Trophoblast cell (in vitro differentiated cells and primary cell): ENCODE measurements around the gene AIG1.

Experiments
- DNase-seq, 2 donors: peaks; one replicate each; pipeline ENCODE4 v3.0.0-alpha.2; 2016
- H2AFZ ChIP-seq: 2 replicates; pipeline ENCODE4 v1.6.1; 2013; ENCODE audit warnings: low read length, moderate library complexity, mild to moderate bottlenecking; ENCODE audit not compliant: insufficient read depth, poor library complexity
- H2AK5ac ChIP-seq: 2 replicates; pipeline ENCODE4 v1.6.1; 2013; ENCODE audit warnings: mild to moderate bottlenecking, low read length
- H2BK120ac ChIP-seq: 2 replicates; pipeline ENCODE4 v1.6.1; 2013; ENCODE audit warnings: low read length, mild to moderate bottlenecking, moderate library complexity; ENCODE audit not compliant: insufficient read depth, poor library complexity
- H2BK12ac ChIP-seq: 2 replicates; pipeline ENCODE4 v1.6.1; 2013; ENCODE audit warnings: mild to moderate bottlenecking, low read length, moderate library complexity
- H2BK5ac ChIP-seq: 2 replicates; pipeline ENCODE4 v1.6.1; 2013; ENCODE audit warnings: low read length, low read depth, moderate library complexity, mild to moderate bottlenecking; ENCODE audit not compliant: poor library complexity
- H3K14ac ChIP-seq: 2 replicates; pipeline ENCODE4 v1.6.1; 2013; ENCODE audit warnings: mild to moderate bottlenecking, low read length
- H3K18ac ChIP-seq: 2 replicates; pipeline ENCODE4 v1.6.1; 2013; ENCODE audit warnings: mild to moderate bottlenecking, low read length
- H3K23ac ChIP-seq: 2 replicates; pipeline ENCODE4 v1.6.1; 2013; ENCODE audit warnings: low read length
- H3K27ac ChIP-seq: 2 replicates; pipeline ENCODE4 v1.5.1; 2013; ENCODE audit warnings: low read depth, mild to moderate bottlenecking, inconsistent platforms, low read length, moderate library complexity
- H3K27me3 ChIP-seq: 2 replicates; pipeline ENCODE4 v1.6.1; 2013; ENCODE audit warnings: inconsistent platforms, mild to moderate bottlenecking, low read length, moderate library complexity; ENCODE audit not compliant: insufficient read depth
- H3K36me3 ChIP-seq, 2 experiments: 1 replicate in 1 of 2; 2 replicates in 1 of 2; pipeline ENCODE4 v1.6.1; 2013; ENCODE audit warnings: low read length in 2 of 2, mild to moderate bottlenecking in 2 of 2, moderate library complexity in 1 of 2; ENCODE audit not compliant: insufficient read depth in 2 of 2, control insufficient read depth in 1 of 2
- H3K4ac ChIP-seq: 2 replicates; pipeline ENCODE4 v1.6.1; 2013; ENCODE audit warnings: low read depth, mild to moderate bottlenecking, low read length, moderate library complexity
- H3K4me1 ChIP-seq, 2 experiments: 1 replicate in 1 of 2; 2 replicates in 1 of 2; pipeline ENCODE4 v1.6.1; 2013; ENCODE audit warnings: low read length in 2 of 2, mild to moderate bottlenecking in 2 of 2, moderate library complexity in 1 of 2; ENCODE audit not compliant: insufficient read depth in 2 of 2, control insufficient read depth in 1 of 2
- H3K4me2 ChIP-seq: 2 replicates; pipeline ENCODE4 v1.6.1; 2013; ENCODE audit warnings: inconsistent platforms, mild to moderate bottlenecking, low read length, moderate library complexity
- H3K4me3 ChIP-seq: 2 replicates; pipeline ENCODE4 v1.5.1; 2013; ENCODE audit warnings: mild to moderate bottlenecking, low read depth, low read length, inconsistent platforms
- H3K79me1 ChIP-seq: one replicate; pipeline ENCODE4 v1.6.1; 2013; ENCODE audit warnings: low read length
- H3K79me2 ChIP-seq: 2 replicates; pipeline ENCODE4 v1.6.1; 2013; ENCODE audit warnings: low read length, mild to moderate bottlenecking; ENCODE audit not compliant: control insufficient read depth, insufficient read depth, poor library complexity
- H3K9ac ChIP-seq: 2 replicates; pipeline ENCODE4 v1.6.1; 2013; ENCODE audit warnings: mild to moderate bottlenecking, low read length
- H3K9me3 ChIP-seq: 2 replicates; pipeline ENCODE4 v1.6.1; 2013; ENCODE audit warnings: low read depth, mild to moderate bottlenecking, control low read depth, inconsistent platforms, low read length; ENCODE audit not compliant: insufficient read depth
- H4K12ac ChIP-seq: 2 replicates; pipeline ENCODE4 v1.6.1; 2013; ENCODE audit warnings: low read depth, mild to moderate bottlenecking, low read length, moderate library complexity
- H4K8ac ChIP-seq: 2 replicates; pipeline ENCODE4 v1.6.1; 2013; ENCODE audit warnings: low read depth, mild to moderate bottlenecking, low read length, moderate library complexity
- H4K91ac ChIP-seq: one replicate; pipeline ENCODE4 v1.6.1; 2013; ENCODE audit warnings: low read depth, mild to moderate bottlenecking, low read length, moderate library complexity
- WGBS: extraction: QIAGEN DNeasy Blood & Tissue Kit; methylation state at CpG from one replicate; pipeline ENCODE4 v1.1.7; 2013; ENCODE audit warnings: missing lambda C conversion rate; ENCODE audit not compliant: insufficient read length, insufficient coverage; ENCODE audit errors: extremely low coverage; 5-methylcytosine and 5-hydroxymethylcytosine counted together

AIG1 gene

GRCh38 chr6:143262859-143263258 is 202.2 kb downstream of the AIG1 start:
- Histone ChIP-seq H3K23ac (no peak overlapping the region), H3K4me3 (no peak overlapping the region), H4K12ac (no peak overlapping the region), H3K79me2 (no peaks in the 10 kb centered on the region), H2BK12ac (no peak overlapping the region), H3K27ac (no peak overlapping the region), H3K4ac (no peak overlapping the region), H3K9me3 (no peaks in the 10 kb centered on the region), H2BK5ac (no peak overlapping the region), H4K91ac (no peak overlapping the region), H3K14ac (no peak overlapping the region), H3K9ac (no peak overlapping the region), H3K79me1 (no peaks in the 10 kb centered on the region), H3K18ac (no peak overlapping the region), H3K4me1 (no peaks in the 10 kb centered on the region), H3K27me3 (no peaks in the 10 kb centered on the region), H3K4me2 (no peak overlapping the region), H4K8ac (no peak overlapping the region), H2BK120ac (no peak overlapping the region), H3K36me3 (peaks cover 0 to 2% of the 10 kb centered on the region in 2 experiments), H2AK5ac (no peak overlapping the region), H2AFZ (no peak overlapping the region)
- no CpG with 5 or more reads among the region's 2 CpGs for WGBS
- no peak for DNase-seq

- Histone ChIP-seq H3K18ac (no peak overlapping the region), H2BK12ac (no peak overlapping the region), H2BK120ac (no peak overlapping the region), H3K79me2 (no peaks in the 10 kb centered on the region), H3K36me3 (peaks cover 0 to 2% of the 10 kb centered on the region in 2 experiments), H4K8ac (no peak overlapping the region), H2BK5ac (no peak overlapping the region), H3K4me3 (no peak overlapping the region), H3K23ac (no peak overlapping the region), H3K79me1 (no peaks in the 10 kb centered on the region), H2AK5ac (no peak overlapping the region), H3K9me3 (no peaks in the 10 kb centered on the region), H3K27me3 (no peaks in the 10 kb centered on the region), H3K14ac (no peak overlapping the region), H3K4me2 (no peak overlapping the region), H4K12ac (no peak overlapping the region), H3K4me1 (no peaks in the 10 kb centered on the region), H3K27ac (no peak overlapping the region), H2AFZ (no peak overlapping the region), H3K4ac (no peak overlapping the region), H3K9ac (no peak overlapping the region), H4K91ac (no peak overlapping the region)
- WGBS = no CpG with 5 or more reads among the region's 5 CpGs
- no peak for DNase-seq
These were observed 203.7 kb downstream of the AIG1 start for GRCh38 chr6:143264379-143264778.

GRCh38 chr6:143264986-143265764 is 204.5 kb downstream of the AIG1 start:
- no peaks in the 10 kb centered on the region for H3K27me3 ChIP-seq
- no peak overlapping the region for H4K8ac ChIP-seq
- H2BK120ac ChIP-seq = no peak overlapping the region
- no peak overlapping the region for H4K12ac ChIP-seq
- no peak overlapping the region for H2BK5ac ChIP-seq
- H3K18ac ChIP-seq = no peak overlapping the region
- WGBS = no CpG with 5 or more reads among the region's 4 CpGs
- no peak overlapping the region for H3K4me3 ChIP-seq
- H3K79me2 ChIP-seq = no peaks in the 10 kb centered on the region
- no peak overlapping the region for H3K23ac ChIP-seq
- H3K4ac ChIP-seq = no peak overlapping the region
- no peaks in the 10 kb centered on the region for H3K79me1 ChIP-seq
- H3K9me3 ChIP-seq = no peaks in the 10 kb centered on the region
- no peak overlapping the region for H2BK12ac ChIP-seq
- H3K14ac ChIP-seq = no peak overlapping the region
- H3K4me1 ChIP-seq = no peaks in the 10 kb centered on the region
- no peak overlapping the region for H3K27ac ChIP-seq
- H3K36me3 ChIP-seq = peaks cover 0 to 2% of the 10 kb centered on the region in 2 experiments
- H3K9ac ChIP-seq = no peak overlapping the region
- H2AK5ac ChIP-seq = no peak overlapping the region
- H3K4me2 ChIP-seq = no peak overlapping the region
- no peak overlapping the region for H4K91ac ChIP-seq
- DNase-seq = no peak
- H2AFZ ChIP-seq = no peak overlapping the region

GRCh38 chr6:143267760-143268159 is 207.1 kb downstream of the AIG1 start:
- Histone ChIP-seq H3K4me3 (no peak overlapping the region), H4K12ac (no peak overlapping the region), H2AK5ac (no peak overlapping the region), H2BK5ac (no peak overlapping the region), H3K9me3 (no peaks in the 10 kb centered on the region), H4K8ac (no peak overlapping the region), H3K27ac (no peak overlapping the region), H3K36me3 (no peaks in the 10 kb centered on the region), H2AFZ (no peak overlapping the region), H3K9ac (no peak overlapping the region), H3K4me2 (no peak overlapping the region), H3K79me2 (no peaks in the 10 kb centered on the region), H3K4me1 (no peaks in the 10 kb centered on the region), H3K79me1 (no peaks in the 10 kb centered on the region), H3K14ac (no peak overlapping the region), H3K23ac (no peak overlapping the region), H3K4ac (no peak overlapping the region), H2BK120ac (no peak overlapping the region), H3K18ac (no peak overlapping the region), H4K91ac (no peak overlapping the region), H3K27me3 (no peaks in the 10 kb centered on the region), H2BK12ac (no peak overlapping the region)
- WGBS = no CpG with 5 or more reads among the region's 2 CpGs
- no peak for DNase-seq
